22Rv1 (cell line): ENCODE data around the gene SHCBP1.

Experiments
- H3K27ac ChIP-seq: fragments of 450-650 bp; 2 replicates; pipeline ENCODE4 v1.5.1; 2017
- CTCF ChIP-seq: fragments of 450-650 bp; IDR thresholded peaks from 2 replicates; pipeline ENCODE4 v1.5.1; 2017; ENCODE audit warnings: mild to moderate bottlenecking
- ZFX ChIP-seq: fragments of 450-650 bp; IDR thresholded peaks from 2 replicates; pipeline ENCODE4 v1.6.1; 2017; ENCODE audit warnings: antibody characterized with exemption, borderline replicate concordance

SHCBP1 gene

GRCh38 chr16:46606231-46606630 is 14.9 kb downstream of the SHCBP1 start:
- TF ChIP-seq CTCF: no peak
- no peak for TF ChIP-seq ZFX
- no peak overlapping the region for H3K27ac ChIP-seq

- TF ChIP-seq ZFX (no peak), CTCF (no peak)
Measured at GRCh38 chr16:46591257-46591656, 29.9 kb downstream of the SHCBP1 start.

GRCh38 chr16:46586011-46586577 is 35.1 kb downstream of the SHCBP1 start:
- H3K27ac ChIP-seq: no peak overlapping the region
- TF ChIP-seq ZFX (no peak), CTCF (no peak)

More at GRCh38 chr16:46591257-46591656, 29.9 kb downstream of the SHCBP1 start:
- H3K27ac ChIP-seq: no peak overlapping the region

GRCh38 chr16:46583036-46583435 is 38.1 kb downstream of the SHCBP1 start:
- TF ChIP-seq CTCF: no peak
- no peak for TF ChIP-seq ZFX

GRCh38 chr16:46582313-46582712 is 38.9 kb downstream of the SHCBP1 start:
- TF ChIP-seq ZFX: no peak
- no peak for TF ChIP-seq CTCF
- H3K27ac ChIP-seq: no peak overlapping the region

More at GRCh38 chr16:46583036-46583435, 38.1 kb downstream of the SHCBP1 start:
- H3K27ac ChIP-seq: no peak overlapping the region

GRCh38 chr16:46577988-46578579 is 43.1 kb downstream of the SHCBP1 start:
- no peak overlapping the region for H3K27ac ChIP-seq
- no peak for TF ChIP-seq ZFX
- no peak for TF ChIP-seq CTCF

- TF ChIP-seq ZFX (no peak), CTCF (no peak)
- no peak overlapping the region for H3K27ac ChIP-seq
Measured at GRCh38 chr16:46573834-46574159, 47.4 kb downstream of the SHCBP1 start.
